ENCODE data around the gene PCBP3.
"Not testable (repeated sequence)": the region's sequence is repeated elsewhere in the genome, so short reads cannot be mapped to it uniquely, and the experiment has no call there.

PCBP3 gene

DNA sequence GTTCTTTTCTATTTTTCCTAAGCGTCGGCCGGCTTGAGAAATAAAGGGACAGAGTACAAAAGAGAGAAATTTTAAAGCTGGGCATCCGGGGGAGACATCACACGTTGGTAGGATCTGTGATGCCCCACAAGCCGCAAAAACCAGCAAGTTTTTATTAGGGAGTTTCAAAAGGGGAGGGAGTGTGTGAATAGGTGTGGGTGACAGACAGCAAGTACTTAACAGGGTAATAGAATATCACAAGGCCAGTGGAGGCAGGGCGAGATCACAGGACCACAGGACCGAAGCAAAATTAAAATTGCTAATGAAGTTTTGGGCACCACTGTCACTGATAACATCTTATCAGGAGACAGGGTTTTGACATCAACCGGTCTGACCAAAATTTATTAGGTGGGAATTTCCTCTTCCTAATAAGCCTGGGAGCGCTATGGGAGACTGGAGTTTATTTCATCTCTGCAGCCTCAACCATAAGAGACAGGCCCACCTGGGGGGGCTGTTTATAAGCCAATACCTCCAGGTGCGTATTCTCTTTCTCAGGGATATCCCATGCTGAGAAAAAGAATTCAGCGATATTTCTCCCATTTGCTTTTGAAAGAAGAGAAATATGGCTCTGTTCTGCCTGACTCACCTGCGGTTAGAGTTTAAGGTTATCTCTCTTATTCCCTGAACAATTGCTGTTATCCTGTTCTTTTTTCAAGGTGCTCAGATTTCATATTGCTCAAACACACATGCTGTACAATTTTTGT is 332.3 kb downstream of the PCBP3 start:
- not testable (repeated sequence) for DNase-seq

DNA sequence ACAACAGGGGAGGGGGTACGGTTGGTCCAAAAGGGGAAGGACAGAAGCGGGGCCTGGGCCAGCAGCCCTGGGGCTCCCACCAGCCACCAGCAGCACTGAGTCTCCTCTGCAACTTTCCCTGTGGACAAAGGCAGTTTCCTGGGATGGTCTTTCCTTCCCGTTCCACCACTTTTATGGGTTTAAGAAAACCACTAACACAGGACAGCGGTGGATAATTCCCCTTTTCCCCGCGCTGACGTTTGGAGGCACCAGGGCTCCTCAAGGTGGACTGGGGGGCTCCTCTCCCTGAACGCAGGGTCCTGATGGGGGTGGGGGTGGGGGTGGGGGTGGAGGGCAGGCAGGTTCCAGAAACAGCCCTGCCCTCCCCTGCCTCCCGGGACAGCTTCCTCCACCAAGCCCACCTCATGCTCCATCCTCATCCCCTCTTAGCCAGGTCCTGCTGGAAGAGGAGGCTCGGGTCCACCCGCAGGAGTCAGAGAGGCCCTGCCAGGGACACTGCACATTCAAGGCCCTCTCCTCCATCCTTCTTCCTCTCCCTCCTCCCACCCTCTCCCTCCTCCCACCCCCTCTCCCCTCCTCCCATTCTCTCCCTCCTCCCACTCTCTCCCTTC is 333.3 kb downstream of the PCBP3 start:
- no peak for DNase-seq

DNA sequence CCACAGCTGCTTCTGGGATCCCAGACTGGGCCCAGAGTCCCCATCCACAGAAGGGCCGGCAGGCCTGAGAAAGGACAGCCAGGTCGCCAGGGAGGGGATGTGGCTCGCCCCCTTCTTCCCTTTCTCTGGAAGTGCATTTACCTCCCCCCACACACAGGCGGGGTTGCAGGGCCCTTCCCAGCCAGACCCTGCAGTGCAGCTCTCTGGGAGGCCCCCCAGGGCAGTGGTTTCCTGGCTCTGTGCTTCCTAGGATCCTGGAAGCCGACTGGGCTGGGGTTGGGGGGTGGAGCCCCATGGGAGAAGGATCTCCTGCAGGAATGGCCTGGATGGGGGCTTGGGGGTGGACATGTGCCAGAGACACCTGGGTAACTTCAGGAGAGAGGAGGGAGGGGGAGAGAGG is 333.9 kb downstream of the PCBP3 start:
- DNase-seq, result no peak

DNA sequence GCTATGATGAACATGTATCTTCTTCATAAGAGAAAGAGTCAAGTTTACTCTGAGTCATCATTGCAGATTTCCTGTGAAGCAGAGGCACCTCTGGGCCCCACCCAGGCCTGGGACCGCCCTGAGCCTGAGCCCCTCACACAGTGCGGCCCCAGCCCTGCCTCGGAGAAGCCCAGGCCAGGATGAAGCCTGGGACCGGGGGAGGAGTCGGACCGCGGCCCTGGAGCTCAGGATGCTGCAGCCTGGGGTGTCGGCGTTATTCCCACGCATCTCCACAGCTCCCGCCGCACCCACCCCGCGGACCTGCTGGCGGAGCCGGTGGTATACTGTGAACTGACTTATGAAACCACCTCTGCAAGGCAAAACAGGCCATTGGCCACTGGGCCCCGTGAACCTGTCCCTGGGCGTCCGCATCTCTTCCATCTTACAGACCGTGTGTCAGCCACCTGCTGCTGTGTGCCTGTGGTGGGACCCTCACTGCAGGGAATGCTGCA is 335.7 kb downstream of the PCBP3 start:
- no peak for DNase-seq

DNA sequence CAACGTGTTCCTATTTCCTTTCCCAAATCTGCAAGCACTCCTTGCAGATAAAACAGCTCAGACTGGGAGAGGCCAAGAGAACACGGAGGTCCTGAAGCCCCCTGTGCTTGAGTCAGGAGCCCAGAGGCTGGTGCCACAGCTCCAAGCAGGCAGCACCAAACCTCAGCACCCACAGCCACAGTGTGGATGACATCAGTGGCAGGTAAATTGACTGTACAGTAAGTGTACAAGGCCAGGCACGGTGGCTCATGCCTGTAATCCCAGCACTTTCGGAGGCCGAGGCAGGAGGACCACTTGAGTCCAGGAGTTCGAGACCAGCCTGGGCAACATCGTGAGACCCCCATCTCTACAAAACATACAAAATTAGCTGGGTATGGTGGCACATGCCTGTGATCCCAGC is 336.1 kb downstream of the PCBP3 start:
- DNase-seq, result no peak

DNA sequence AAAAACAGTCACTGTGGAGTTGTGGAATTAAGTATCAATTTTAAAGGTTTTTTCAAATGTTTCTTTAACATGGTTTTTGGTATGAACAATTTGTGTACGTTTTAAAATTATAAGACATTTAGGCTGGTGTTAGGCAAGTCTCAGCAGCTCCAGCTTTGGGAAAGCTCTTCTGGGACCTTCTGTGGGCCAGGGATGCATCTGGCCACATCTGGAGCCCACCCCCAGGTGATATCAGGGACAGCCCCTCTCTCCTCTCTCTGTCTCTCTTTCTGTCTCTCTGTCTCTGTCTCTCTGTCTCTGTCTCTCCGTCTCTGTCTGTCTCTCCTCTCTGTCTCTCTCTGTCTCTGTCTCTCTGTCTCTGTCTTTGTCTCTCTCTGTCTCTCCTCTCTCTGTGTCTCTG is 336.7 kb downstream of the PCBP3 start:
- no peak for DNase-seq

DNA sequence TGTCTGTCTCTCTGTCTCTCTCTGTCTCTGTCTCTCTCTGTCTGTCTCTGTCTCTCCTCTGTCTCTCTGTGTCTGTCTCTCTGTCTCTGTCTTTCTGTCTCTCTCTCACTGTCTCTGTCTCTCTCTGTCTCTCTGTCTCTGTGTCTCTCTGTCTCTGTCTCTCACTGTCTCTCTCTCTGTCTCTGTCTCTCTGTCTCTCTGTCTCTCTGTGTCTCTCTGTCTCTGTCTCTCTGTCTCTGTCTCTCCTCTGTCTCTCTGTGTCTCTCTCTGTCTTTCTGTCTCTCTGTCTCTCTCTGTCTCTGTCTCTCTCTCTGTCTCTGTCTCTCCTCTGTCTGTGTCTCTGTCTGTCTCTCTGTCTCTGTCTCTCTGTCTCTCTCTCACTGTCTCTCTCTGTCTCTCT is 337.2 kb downstream of the PCBP3 start:
- no peak for DNase-seq

DNA sequence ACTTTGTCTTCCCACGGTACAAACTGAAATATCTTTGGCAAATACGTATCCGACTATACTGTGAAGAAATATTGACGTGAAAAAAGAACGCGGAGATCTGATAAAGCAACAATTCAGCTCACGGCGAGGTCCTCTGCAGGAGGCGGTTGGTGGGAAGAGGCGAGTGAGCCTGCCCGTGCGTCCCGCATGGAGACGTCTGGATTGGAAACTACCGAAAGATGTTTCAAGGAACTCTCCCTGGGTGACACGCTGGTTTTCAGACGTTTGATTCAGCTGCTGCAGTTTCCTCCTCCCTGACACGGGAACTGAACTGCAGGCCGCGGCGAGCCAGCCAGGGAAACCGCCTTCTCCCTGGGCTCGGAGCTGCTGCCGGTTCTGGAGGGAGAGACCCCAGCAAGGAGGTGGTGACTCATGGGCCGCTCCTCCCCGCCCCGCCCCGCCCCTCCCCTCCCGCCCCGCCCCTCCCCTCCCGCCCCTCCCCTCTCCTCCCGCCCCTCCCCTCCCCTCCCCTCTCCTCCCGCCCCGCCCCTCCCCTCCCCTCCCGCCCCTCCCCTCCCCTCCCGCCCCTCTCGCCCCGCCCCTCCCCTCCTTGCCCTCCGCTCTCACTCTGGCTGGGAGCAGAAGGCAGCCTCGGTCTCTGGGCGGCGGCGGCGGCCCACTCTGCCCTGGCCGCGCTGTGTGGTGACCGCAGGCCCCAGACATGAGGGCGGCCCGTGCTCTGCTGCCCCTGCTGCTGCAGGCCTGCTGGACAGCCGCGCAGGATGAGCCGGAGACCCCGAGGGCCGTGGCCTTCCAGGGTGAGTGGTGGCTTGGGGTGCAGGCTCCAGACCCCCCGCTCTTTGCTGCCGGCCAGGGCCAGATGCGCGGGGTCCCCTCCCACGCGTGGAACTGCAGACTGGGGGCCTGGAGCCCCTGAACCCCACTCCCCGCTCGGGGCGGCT is 337.9 kb downstream of the PCBP3 start, which contains the start of gene COL6A1:
Gene COL6A1 (plus strand): TSS at position 620 of the 941 bp plus-strand sequence. CDS start 81 bp downstream, at position 701.
- no peak for DNase-seq

DNA sequence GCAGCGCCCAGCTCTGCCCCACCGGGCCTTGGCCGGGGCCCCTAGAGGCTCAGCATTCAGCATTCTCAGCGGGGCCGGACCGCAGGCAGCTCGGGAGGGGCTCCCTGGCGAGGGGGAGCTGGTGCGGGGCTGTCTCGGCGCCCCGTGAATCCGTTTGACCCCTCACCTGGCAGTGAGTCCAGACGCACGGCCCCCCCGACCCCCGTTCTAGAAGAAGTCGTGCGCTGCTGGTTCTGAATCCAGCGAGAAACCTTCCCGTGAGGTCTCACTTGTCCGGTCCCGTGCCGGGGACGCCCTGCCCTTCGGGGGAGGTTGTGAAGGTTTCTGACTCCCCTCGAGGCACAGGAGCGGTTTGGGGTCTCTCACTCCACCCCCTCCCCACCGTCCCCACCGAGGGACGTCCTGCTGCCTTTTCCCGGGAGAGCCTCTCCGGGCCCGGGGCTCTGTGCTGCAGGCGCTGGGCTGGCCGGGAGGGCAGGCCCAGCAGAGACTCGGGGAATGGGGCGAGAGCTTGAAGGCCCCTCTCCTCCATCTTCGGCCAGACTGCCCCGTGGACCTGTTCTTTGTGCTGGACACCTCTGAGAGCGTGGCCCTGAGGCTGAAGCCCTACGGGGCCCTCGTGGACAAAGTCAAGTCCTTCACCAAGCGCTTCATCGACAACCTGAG is 338.7 kb downstream of the PCBP3 start:
- DNase-seq, result no peak

DNA sequence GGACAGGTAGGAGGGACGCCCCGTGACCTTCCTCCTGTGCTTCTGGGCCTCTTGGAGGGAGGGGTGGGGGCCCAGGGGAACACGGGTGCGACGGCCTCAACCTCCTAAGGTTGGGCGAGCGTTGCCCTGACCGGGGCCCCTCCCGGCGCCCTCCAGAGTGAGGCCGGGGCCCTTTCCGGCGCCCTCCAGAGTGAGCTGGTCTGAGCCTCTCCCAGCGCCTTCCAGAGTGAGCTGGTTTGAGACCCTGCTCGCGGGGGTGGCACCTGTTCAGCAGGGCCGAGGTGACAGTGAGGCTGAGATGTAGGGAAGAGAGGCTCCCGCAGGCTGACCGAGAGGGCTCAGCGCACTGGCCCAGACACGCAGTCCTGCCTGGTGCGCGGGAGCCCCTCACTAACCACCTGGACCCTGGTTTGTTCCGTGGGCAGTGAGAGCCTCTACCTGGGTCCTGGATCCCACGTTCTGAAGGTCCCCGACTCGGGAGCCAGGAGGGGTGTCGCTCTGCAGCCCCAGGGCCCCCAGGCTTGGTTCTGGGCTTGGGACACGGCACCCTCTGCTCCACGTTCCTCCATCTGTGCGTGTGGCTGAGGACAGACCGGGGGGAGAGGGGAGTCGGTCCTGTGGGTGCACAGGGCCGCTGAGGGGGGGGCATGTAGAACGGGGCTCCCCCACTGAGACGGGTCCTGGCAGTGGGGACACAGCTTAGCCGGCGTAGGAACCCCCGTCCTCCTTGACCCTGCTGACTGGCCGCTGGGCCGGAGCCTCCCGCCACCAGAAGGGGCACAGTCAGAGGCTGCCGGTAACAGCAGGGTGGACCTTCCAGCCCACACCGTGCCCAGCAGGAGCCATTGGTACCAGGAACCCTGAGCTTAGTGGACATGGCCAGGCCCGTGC is 339.5 kb downstream of the PCBP3 start:
- DNase-seq, result no peak

DNA sequence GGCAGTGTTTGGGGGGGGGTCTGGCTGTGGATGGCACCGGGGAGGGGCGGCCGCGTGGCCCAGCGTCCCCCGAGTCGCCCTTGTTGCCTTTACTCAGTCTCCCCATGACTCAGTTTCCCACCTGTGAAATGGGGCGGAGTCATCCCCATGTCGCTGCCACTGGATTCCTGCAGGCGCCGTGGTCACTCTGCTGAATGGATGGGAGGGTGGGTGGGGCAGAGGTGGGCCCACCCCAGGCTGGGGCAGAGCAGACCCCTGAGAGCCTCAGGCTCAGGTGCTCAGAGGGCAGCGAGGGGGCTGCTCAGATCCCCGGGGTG is 340.1 kb downstream of the PCBP3 start:
- no peak for DNase-seq

DNA sequence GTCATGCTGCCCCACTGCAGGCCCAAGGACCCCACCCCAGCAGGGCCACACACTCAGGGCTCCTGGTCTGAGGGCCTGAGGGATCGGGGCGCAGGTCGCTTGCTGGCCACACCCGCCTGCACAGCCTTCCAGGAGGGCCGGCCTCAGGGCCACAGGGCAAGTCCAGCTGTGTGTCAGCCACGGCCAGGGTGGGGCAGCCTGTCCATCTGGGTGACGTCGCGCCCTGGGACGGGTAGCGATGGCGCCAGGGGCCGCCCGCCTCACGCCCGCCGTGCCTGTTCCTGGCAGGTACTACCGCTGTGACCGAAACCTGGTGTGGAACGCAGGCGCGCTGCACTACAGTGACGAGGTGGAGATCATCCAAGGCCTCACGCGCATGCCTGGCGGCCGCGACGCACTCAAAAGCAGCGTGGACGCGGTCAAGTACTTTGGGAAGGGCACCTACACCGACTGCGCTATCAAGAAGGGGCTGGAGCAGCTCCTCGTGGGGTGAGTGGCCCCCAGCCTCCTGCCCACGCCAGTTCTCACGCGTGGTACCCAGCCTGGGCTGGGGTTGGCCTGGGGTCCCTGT is 340.5 kb downstream of the PCBP3 start:
- DNase-seq, result no peak

DNA sequence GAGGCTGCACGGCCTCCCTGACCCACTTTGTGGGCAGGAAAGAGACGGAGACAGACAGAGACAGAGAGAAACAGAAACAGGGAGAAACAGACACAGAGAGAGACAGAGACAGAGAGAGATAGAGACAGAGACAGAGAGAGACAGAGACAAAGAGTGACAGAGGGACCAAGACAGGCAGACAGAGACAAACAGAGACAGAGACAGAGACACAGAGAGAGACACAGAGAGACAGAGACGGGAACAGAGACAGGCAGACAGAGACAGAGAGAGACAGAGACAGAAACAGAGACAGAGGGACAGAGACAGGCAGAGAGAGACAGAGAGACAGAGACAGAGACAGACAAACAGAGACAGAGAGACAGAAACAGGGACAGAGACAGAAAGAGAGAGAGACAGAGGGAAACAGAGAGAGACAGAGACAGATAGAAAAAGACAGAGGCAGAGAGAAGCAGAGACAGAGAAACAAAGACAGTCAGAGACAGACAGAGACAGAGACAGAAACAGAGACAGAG is 341.1 kb downstream of the PCBP3 start:
- no peak for DNase-seq

DNA sequence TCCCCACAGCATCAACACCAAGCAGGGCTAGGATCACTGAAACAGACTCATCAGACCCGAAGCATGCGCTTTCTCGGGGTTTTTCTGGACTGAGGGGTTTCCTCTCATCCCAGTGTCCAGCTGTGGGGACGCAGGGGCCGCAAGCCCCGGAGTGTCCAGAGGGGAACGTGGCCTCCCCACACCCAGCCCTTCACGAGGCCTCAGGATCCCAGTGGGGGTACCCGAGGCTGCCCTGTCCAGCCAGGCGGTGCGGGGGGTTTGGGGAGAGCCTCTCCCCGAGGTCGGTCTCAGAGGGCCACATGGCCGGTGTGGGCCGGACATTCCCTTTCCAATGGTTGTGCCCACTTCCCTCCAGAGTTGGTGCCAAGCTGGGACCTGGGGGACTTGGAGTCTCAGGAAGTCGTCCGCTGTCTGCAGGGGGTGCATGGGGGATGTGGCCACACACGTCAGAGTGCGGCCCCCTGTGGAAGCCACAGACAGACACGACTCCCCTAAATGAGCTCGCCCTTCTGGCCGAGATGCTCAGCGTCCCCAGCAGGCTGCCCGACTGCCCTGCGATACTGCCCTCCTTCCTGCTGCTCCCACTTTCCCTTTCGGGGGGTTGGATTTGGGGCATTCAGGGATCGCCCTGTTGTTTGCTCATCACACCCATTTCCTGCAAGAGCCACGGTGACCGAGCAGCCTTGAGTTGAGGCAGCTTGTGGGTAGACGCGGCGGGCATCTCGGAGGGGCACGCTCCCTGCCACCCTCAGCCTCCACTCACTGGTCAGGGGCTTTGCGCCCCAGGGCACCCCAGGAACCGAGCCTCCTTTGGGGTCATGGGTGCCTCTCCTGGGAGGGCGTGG is 342.2 kb downstream of the PCBP3 start:
- DNase-seq, result no peak

DNA sequence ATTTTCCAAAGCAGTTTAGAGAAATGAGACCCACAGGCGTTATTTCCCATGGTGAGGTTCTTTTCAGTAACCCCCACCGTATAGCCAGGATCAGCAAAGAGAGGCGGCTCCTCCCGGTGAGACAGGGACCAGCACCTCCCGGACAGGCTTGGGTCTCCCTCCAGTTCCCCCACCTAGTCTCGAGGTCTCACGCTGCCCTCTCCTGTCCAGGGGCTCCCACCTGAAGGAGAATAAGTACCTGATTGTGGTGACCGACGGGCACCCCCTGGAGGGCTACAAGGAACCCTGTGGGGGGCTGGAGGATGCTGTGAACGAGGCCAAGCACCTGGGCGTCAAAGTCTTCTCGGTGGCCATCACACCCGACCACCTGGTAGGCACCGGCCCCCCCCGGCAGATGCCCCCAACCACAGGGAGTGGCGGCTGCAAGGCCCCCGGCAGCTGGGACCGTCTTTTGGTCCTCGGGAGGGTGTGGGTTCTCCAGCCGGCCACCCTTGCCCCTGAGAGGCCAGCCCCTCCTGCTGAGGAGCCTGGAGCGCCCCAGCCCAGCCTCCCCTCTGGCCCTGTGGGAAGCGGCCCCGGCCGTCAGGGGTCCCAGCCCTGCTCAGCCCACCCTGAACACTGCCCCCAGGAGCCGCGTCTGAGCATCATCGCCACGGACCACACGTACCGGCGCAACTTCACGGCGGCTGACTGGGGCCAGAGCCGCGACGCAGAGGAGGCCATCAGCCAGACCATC is 343.0 kb downstream of the PCBP3 start:
- no peak for DNase-seq

DNA sequence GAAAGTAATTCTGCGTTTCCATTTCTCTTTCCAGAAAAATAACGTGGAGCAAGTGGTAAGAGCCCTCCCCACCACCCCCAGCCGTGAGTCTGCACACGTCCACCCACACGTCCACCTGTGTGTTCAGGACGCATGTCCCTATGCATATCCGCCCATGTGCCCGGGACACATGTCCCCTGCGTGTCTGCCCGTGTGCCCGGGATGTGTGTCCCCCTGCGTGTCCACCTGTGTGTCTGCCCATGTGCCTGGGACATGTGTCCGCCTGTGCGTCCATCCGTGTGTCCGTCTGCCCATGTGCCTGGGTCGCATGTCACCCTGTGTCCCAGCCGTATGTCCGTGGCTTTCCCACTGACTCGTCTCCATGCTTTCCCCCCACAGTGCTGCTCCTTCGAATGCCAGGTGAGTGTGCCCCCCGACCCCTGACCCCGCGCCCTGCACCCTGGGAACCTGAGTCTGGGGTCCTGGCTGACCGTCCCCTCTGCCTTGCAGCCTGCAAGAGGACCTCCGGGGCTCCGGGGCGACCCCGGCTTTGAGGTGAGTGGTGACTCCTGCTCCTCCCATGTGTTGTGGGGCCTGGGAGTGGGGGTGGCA is 343.7 kb downstream of the PCBP3 start:
- DNase-seq, result no peak

DNA sequence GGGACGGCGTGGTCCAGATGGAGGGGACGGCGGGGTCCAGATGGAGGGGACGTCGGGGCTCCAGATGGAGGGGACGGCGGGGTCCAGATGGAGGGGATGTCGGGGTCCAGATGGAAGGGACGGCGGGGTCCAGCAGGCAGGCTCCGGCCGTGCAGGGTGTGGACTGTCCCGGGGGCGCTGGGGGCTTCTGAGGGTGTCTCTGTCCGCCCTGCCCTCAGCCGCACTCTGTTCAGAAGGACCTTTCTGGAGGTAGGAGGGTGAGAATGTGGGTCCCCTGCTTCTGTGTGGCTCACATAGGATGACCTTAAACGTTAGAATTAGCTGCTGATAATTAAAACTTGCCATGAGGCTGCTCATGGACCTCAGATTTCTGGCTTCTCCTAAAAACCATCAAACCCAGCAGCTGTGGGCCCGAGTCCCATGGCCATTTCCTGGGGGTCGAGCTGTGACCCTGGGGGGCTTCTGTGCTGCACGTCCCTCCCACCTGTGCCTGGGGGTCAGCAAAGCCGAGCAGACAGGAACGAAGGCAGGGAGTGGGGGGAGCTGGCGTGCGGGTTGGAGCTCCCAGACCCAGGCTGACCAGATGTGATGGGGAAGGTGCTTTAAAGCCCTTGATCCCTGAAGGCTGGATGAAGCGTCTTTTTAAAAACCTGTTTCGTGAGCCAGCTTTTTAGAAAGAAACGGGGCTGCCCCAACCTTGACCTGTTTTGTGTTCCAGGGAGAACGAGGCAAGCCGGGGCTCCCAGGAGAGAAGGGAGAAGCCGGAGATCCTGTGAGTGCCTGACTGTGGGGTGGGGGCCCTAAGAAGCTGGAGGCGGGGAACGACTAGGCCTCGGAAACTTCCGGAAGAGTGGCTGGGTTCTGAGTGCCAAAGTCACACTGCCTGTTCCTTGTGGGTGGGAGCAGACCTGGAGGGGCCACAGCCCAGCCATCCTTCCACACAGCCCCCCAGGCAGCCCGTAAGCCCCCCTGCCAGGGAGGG is 345.1 kb downstream of the PCBP3 start:
- DNase-seq, result no peak
